ENCODE data around the gene CCT5.
"Not testable (repeated sequence)": the region's sequence is repeated elsewhere in the genome, so short reads cannot be mapped to it uniquely, and the experiment has no call there.

Gene CCT5

DNA sequence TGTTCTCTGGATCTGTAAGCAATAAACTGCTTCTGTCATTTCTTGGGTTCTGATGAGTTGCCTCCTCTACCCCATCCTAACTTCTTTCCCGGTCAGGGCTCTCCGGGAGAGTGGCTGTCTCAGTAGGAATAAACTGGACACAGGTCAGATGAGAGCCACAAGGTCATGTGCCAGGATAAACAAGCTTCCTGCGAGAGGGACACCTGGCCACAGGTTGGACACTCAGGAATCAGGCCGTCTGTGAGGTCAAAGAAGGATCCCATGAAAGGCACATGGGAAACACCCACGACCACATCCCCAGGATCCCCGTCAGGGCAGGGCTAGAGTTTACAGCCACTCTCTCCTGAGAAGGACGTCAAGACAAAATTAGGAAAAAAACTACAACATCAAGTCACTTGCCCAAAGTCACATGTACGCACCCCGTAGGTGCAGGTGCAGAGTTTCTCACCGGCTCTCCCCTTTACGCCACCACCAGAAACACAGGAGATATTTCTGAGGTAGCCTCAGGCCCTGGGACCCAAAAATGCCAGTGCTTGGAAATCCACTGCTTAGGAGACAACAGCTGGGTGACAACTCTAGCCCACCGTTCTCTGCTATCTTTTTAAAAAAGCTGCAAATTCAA, 28.7 kb downstream of the CCT5 start:
- DNase-seq = no peak

GRCh38 chr5:10279328-10279727, 29.2 kb downstream of the CCT5 start:
- no peak for DNase-seq

- DNase-seq = no peak
Measured at GRCh38 chr5:10279925-10280720, 30.0 kb downstream of the CCT5 start.

- DNase-seq = peak; percentile 91
Measured at GRCh38 chr5:10283927-10284635, 34.0 kb downstream of the CCT5 start.

- DNase-seq = not testable (repeated sequence)
Measured at GRCh38 chr5:10285362-10285761, 35.3 kb downstream of the CCT5 start.

GRCh38 chr5:10286162-10286861, 36.2 kb downstream of the CCT5 start:
- DNase-seq = peak; percentile 53

DNA sequence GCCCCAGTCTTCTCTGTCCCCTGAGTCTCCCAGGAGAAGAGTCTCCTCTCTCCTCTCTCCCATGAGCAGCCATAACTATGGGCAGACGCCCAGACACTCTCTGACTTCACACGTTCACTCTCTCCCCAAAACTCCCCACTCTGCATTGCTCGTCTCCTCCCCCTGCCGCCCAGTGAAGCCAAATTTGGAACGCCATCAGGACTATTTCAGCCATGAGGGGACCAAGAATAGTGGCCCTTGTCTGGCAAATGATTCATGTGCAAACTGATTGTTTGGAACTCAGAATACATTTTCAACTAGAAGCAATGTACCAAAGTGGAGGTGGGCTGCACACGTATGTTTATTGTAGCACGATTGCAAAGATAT, 36.8 kb downstream of the CCT5 start:
- DNase-seq = no peak

GRCh38 chr5:10288592-10289219, 38.6 kb downstream of the CCT5 start:
- peak; percentile 97 for DNase-seq

GRCh38 chr5:10289353-10289752, 39.3 kb downstream of the CCT5 start:
- DNase-seq = peak; percentile 47

GRCh38 chr5:10289991-10290390, 39.9 kb downstream of the CCT5 start:
- DNase-seq = no peak

GRCh38 chr5:10290438-10290837, 40.4 kb downstream of the CCT5 start:
- no peak for DNase-seq

DNA sequence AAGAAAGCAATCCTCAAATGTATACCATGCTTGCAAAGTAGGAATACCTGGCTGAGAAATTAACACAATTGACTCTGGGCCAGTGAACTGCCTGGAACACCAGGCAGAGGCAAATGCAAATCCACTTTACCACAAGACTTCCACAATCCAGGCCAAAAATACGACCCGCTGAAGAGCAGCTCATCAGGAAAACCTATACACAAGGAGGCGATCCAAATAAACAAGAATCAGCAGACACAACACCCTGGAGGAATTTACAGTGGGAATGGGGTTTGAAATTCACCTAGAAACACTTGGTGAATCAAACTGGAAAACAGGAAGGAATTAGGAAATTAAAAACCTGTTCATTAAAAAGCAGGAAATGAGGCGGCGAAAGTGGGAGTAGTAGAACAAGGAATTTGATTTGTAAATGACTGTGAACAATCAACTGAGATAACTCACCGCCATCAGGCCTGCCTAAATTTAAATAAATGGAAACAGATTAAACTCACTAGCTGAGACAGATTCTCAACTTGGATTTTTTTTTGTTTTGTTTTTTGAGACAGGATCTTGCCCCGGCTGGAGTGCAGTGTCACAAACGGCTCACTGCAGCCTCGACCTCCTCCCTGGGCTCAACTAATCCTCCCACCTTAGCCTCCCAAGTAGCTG, 41.7 kb downstream of the CCT5 start:
- no peak for DNase-seq

DNA sequence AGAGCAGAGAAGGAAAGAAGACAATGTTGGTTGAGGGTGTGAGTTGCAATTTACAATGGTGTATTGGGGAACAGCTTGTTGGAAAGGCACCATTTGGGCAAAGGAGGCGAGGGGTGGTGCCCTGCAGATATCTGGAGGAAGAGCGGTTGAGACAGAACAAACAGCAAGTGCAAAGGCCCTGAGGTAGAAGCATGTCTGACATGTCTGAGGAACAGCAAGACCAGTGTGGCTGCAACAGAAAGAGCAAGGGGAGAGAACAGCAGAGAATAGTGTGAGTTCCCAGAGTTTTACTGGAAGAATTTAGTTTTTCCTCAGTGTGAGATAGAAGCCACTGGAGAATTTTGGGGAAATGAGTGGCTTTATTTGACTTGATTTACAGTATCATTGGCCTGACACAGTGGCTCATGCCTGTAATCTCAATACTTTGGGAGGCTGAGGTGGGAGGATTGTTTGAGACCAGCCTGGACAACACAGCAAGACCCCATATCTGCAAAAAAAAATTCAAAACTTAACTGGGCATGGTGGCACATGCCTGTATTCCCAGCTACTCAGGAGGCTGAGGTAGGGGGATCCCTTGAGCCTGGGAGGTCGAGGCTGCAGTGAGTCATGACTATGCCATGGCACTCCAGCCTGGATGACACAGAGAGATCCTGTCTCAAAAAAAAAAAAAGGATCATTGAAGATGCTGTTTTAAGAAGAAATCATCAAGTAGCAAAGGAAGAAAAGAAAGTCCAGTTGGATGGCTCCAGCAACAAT, 44.0 kb downstream of the CCT5 start:
- DNase-seq = no peak

- no peak for DNase-seq
Measured at GRCh38 chr5:10295619-10296326, 45.7 kb downstream of the CCT5 start.

DNA sequence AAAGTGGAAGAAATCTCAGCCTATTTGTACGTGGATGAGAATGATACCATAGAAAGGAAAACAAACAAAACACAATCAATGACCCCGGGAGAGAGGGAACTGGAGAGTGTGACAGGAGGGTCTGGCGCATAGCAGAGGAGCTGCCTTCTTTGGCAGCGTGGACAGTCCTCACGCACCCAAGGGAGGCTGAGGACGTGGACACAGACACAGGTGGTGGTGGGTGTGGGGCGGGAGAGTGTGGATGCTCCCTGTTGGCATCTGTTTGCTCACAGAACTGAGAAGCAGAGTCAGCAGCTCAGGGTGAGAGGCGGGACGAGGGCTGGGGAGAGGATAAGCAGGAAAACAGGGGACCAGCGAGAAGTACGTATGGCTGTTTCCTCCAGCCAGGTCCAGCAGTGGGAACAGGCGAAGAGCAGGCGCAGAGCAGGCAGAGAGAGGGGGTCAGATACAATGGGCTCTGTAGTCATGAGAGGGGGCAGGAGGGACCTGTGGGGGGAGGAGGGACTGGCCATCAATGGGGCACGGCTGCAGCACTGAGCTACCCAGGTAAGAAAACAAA, 47.6 kb downstream of the CCT5 start:
- no peak for DNase-seq

- no peak for DNase-seq
Measured at GRCh38 chr5:10300246-10300645, 50.2 kb downstream of the CCT5 start.

DNA sequence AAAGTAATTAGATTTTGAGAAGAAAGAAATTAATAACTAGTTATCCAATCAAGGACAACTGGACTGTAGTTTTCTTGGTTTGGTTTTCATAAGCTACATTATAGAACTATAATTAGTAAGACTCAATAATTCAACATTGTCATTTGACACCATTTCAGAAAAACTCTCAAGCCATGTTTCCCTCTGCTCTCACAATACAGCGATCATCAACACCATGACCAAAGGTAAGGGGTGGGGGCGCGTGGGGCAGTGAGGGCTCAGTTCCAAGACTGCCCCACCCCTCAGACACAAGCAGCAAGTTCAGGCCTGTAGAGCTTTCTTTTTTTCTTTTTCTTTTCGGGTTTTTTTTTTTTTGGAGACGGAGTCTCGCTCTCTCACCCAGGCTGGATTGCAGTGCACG, 51.2 kb downstream of the CCT5 start:
- DNase-seq = peak; percentile 52

DNA sequence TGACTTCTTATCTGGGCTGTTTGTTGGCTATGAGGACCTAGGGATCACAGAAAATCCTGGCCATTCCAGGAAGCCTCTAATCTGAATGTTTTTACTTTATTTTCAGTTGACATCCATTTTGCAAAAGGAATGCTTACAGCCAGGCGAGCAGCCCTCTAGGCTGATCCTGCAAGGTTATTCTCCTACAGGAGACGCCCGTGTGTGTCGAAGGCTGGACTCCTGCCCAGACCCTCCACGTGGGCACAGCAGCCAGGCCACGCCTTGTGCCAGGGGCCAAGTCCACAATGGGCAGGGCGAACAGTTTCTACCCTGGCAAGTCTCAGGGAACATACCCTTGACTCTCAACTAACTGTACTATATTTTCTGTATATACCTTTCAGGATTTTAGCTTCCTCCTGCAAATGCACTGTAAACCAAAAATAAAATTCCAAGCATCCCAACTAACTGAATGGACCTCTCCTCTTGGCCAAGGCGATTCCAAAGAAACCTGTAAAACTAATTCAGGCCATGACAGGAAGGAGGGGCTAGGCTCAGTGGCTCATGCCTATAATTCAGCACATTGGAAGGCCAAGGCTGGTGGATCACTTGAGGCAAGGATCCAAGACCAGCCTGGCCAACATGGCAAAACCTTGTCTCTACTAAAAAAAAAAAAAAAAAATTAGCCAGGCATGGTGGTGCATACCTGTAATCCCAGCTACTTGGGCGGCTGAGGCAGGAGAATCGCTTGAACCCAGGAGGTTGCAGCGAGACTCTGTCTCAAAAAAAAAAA, 51.9 kb downstream of the CCT5 start:
- peak; percentile 58 for DNase-seq

- no peak for DNase-seq
Measured at GRCh38 chr5:10303201-10303600, 53.1 kb downstream of the CCT5 start.

DNA sequence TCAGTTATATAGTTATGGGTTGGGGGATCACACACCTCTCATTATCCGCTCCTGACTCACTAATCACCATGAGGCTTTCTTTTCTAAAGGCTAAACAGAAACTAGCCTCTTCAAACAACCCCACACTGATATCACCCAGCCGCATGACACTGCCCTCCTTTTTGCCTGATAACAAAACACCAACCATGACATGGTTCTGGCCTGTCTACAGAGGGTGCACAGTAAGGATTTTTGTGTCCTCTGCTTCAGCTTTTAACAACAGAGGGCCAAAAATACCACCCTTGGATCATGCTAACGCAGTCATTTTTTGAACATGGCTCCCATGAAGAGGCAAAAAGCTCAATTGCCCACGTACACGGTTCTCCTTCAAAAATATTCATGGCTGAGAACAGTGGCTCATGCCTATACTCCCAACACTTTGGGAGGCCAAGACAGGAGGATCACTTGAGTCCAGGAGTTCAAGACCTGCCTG, 53.7 kb downstream of the CCT5 start:
- DNase-seq = no peak
